Activated gamma-delta T cell (primary cell): Measurements from ENCODE around the gene ZNF407.
"Not testable (repeated sequence)": the region's sequence is repeated elsewhere in the genome, so short reads cannot be mapped to it uniquely, and the experiment has no call there.

Source experiments
- DNase-seq: peaks from one replicate; lab custom pipeline; 2025; lab: John Stamatoyannopoulos, UW

Gene ZNF407

GRCh38 chr18:74933930-74934329, 336.3 kb downstream of the ZNF407 start:
- DNase-seq: no peak

GRCh38 chr18:74935434-74935833, 337.8 kb downstream of the ZNF407 start:
- DNase-seq: no peak

GRCh38 chr18:74936343-74936742, 338.7 kb downstream of the ZNF407 start:
- DNase-seq: no peak

GRCh38 chr18:74937291-74937690, 339.6 kb downstream of the ZNF407 start:
- no peak for DNase-seq

- DNase-seq: no peak
Measured at GRCh38 chr18:74940856-74941255, 343.2 kb downstream of the ZNF407 start.

GRCh38 chr18:74942319-74942910, 344.7 kb downstream of the ZNF407 start:
- no peak for DNase-seq

GRCh38 chr18:74944676-74945075, 347.0 kb downstream of the ZNF407 start:
- no peak for DNase-seq

- DNase-seq: no peak
Measured at GRCh38 chr18:74945774-74946545, 348.3 kb downstream of the ZNF407 start.

- DNase-seq: no peak
Measured at GRCh38 chr18:74946646-74947375, 349.1 kb downstream of the ZNF407 start.

- no peak for DNase-seq
Measured at GRCh38 chr18:74947417-74947816, 349.7 kb downstream of the ZNF407 start.

- DNase-seq: no peak
Measured at GRCh38 chr18:74947875-74948274, 350.2 kb downstream of the ZNF407 start.

- no peak for DNase-seq
Measured at GRCh38 chr18:74949611-74950010, 351.9 kb downstream of the ZNF407 start.

- no peak for DNase-seq
Measured at GRCh38 chr18:74950479-74950878, 352.8 kb downstream of the ZNF407 start.

- no peak for DNase-seq
Measured at GRCh38 chr18:74951165-74951760, 353.6 kb downstream of the ZNF407 start.

GRCh38 chr18:74957588-74958224, 360.0 kb downstream of the ZNF407 start:
- no peak for DNase-seq

- no peak for DNase-seq
Measured at GRCh38 chr18:74959216-74959615, 361.5 kb downstream of the ZNF407 start.

- DNase-seq: no peak
Measured at GRCh38 chr18:74961596-74961995, 363.9 kb downstream of the ZNF407 start.

- DNase-seq: no peak
Measured at GRCh38 chr18:74963820-74964446, 366.3 kb downstream of the ZNF407 start.

GRCh38 chr18:74965682-74966081, 368.0 kb downstream of the ZNF407 start:
- no peak for DNase-seq

- DNase-seq: no peak
Measured at GRCh38 chr18:74967438-74967837, 369.8 kb downstream of the ZNF407 start.

- DNase-seq: no peak
Measured at GRCh38 chr18:74967979-74968378, 370.3 kb downstream of the ZNF407 start.

- not testable (repeated sequence) for DNase-seq
Measured at GRCh38 chr18:74971358-74971757, 373.7 kb downstream of the ZNF407 start.
